SIG-M5 treated with dmso at 0.1 percent for 504 hours (cell line): Measurements from ENCODE around the gene PRSS12.
A peak's percentile ranks its signal among the peaks of the same experiment; 100 is the strongest.

Experiments
- DNase-seq: peaks from one replicate; lab custom pipeline; 2025; ENCODE audit not compliant: unreplicated experiment; lab: John Stamatoyannopoulos, UW

The PRSS12 gene

DNA sequence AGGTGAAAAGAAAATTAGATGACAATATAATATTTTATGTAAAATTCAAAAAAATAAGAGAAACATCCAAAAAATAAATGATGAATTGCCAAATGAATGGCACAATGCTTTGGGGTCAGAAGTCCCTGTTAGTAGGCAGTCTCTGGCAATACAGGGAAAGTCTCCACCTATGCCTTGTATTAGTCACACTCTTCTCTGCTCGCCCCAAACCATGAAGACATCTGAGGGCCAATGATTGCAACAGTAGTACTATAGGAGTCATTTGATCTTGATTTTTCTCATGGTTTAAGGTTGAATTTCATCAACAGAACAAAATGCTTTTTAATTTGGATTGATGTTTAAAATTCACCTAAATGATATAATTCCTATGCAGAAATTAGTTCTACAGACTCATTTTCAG is 3.9 kb upstream of the PRSS12 start:
- DNase-seq, result no peak

DNA sequence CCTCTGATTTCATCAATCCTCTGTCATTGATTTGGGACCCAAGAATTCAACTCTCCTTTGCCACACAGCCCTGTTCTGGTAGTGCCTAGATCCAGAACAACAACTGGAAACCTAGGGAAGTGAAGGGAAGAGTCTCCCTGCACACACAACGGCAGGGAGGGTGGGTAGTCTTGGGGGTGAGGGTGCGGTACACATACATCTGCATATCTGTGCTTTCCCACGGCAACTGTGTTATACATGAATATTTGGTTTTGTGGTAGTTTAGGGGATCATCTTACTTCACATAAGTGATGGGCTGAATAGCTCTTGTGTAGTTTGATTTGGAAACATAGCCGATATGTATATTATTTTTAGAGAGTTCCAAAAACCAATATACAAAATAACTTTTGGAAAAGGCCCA is 3.3 kb upstream of the PRSS12 start:
- DNase-seq, result no peak

DNA sequence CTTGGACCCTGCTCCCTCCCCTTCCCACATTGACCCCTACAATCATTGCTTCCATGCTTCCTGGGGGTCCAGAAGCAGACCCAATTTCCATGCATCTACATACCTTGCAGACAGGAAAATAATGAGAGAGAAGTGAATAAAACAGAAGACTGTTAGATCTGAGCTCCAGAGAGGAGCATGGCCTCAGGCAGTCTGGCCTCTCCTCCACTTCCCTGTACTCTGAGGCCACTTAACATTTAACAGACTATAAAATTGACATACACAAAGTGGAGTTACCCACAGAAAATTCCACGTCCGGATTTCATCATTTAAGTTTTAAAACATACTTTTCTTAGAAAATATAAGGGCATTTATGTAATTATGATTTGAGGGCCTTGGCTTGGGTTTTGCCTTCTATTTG is 2.1 kb upstream of the PRSS12 start:
- DNase-seq, result no peak

DNA sequence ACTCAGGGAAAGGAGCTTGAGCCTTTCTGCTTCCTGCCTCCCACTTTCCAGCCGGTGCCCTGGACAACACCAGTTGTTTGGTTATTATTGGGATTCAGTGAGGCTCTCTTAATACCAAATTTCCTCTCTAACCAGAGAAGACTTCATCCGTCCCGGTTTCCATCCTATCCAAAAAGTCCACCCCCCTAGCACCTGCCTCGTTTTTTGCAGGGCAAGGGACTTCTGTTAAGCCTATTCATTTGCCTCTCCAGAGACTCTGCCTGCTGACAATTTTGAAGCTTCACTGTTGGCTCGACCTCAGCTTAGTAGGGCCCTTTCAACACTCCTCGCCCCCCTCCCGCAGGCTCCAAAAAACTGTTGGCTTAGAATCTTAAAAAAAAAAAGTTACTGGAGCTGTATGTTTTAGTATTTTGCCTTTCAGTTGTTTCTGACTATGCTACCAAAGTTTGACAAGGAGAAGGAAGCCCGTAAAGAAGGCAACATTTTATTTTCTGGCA is 779 bp upstream of the PRSS12 start:
- no peak for DNase-seq

DNA sequence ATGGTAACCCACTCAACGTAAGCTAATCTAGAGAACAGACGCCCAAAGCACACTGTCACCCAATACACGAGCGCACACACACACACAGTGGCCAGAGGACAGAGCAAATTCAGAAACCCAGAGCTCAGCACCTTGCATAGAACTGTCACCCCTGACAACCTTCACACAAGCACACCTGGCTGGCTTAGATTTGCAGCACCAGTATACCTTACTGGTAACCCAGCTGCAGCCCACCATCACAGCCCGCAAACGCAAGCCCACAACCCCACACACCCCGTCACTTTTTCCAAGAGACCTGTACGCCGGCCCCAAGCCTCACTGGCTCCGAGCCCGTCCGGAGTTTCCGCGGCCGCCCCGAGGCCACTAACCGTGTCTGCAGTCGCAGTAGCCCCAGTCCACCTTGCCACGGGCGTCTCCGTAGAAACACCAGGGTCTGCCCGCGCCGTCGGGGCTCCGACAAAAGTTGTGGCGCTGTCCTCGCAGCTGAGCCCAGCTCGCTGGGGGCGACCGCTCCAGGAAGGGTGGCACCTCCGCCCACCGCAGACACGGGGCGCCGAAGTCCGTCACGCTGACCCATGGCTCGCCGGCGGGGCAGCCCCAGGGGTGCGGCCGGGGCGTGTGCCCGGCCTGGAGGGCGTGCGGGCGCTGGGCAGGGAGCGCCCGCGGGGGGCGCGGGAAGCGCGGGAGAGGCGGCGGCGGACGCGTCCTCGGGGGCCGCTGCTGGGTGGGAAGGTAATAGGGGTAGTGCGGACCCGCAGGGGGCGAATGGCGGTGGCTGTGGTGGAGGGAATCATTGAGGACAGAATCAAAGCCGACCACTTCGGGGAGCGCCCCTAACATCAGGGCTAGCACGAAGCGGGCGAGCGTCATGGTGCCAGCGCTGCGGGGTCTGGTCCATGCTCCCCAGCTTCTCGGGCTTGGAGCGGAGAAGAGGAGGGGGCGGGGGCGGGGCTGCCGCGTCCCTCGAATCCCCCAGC is 664 bp downstream of the PRSS12 start:
- DNase-seq, result no peak

DNA sequence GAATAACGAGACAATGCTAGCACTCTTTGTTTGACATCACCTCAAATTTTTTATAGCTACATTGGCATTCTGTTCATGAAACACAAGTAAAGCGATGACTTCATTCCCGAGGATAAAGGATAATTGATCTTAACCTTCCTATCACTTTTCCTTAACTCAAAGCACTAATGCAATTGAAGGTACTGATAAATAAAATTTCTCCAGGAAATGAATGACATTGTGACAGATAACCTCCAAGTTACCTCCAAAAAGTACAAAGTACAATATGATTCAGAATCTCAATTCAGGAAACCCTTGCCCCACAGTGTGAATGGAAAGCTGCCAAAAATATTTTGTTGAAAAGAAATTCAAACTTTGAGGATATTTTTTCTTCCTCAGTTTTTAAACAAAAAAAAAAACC is 1.8 kb downstream of the PRSS12 start:
- no peak for DNase-seq

DNA sequence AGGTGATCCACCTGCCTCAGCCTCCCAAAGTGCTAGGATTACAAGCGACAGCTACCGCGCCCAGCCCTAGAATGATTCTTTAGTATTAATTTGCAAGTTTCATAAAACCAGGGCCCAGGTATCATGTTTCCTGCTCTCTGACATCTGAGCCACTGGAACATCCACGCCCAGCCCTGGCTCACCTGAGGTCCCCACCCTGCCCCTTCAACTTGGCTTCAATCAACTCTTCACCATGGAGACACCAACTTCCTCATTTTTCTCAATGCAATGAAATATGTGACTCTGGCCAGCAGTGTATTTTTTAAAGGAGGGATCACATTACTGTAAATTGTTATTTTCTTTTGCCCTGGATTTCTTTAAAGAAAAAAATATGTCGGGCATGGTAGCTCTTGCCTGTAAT is 3.9 kb downstream of the PRSS12 start:
- DNase-seq, result peak; percentile 57

DNA sequence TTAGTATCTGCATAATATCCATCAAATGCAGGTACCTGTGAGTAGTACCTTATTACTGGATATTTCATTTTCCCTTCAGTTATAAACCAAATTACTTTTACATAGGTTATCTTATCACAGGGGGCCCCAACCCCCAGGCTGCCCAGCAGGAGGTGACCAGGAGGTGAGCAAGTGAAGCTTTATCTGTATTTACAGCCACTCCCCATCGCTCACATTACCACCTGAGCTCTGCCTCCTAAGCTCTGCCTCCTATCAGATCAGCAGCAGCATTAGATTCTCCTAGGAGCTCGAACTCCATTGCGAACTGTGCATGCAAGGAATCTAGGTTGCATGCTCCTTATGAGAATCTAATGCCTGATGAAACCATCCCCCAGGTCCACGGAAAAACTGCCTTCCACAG is 6.3 kb downstream of the PRSS12 start:
- no peak for DNase-seq

DNA sequence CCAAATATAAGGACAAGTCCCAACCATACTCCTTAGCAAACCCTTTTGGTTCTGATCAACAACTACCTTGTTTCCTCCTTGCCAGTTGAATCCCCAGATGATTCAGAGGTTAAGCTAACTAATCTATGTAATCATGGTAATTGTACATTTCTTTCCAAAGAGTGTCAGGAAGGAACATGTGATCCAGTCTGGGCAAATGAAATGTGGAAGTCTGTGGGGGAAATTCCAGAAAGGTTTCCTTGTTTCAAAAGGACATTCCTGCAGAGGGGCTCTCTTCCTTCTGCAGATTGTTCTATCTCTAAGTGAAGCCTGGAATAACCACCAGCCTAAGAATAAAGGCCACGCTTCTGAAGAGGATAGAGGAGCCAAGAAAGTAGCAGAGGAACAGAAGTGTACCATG is 7.0 kb downstream of the PRSS12 start:
- DNase-seq, result no peak

DNA sequence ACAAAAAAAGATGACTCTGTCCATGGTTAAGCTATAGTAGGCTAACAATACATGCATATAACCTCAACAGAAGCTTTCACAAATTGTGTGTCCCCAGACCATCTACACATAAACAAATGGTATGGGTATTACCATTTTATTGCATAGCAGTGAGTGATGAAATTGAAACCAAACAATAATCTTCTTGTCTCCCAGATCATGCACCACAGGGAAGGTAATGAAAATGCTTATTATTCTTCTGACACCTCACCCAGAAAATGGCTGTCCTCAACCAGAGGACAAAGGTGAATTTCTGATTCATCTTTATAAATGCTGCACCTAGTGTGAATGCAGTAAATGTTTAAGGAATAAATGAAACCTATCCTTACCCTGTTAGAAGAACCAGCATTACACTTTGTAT is 8.0 kb downstream of the PRSS12 start:
- DNase-seq, result no peak

DNA sequence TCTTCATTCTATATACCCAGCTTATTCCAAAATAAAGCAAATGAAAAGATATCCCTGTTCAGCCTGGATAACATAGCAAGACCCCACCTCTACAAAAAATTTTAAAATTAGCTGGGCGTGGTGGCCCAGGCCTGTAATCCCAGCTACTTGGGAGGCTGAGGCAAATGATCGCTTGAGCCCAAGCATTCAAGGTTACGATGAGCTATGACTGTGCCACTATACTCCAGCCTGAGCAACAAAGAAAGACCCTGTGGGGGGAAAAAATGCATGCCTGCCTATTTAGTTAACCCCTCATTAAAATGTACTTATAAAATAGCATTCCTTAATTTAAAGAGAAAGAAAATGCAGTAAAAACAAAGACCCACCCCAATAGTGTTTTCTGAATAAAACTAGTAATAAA is 9.3 kb downstream of the PRSS12 start:
- DNase-seq, result no peak

DNA sequence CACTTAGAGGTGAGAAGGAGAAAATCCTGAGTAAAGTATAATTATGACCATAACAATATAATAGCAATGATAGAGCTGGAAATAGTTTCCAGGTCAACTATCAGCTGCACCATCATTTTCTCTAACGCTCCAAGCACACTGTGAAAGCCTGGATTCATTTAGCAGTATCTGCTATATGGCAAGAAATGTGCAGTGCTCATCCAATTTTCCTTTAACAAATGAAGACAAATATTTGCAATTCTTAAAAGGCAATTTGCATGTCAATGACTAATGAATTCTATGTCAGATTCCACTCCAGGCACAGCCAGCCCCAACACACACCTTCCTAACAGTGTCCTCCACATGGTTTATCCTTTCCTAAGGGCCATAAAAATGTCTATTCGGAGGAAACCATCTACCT is 12.7 kb downstream of the PRSS12 start:
- DNase-seq, result no peak

DNA sequence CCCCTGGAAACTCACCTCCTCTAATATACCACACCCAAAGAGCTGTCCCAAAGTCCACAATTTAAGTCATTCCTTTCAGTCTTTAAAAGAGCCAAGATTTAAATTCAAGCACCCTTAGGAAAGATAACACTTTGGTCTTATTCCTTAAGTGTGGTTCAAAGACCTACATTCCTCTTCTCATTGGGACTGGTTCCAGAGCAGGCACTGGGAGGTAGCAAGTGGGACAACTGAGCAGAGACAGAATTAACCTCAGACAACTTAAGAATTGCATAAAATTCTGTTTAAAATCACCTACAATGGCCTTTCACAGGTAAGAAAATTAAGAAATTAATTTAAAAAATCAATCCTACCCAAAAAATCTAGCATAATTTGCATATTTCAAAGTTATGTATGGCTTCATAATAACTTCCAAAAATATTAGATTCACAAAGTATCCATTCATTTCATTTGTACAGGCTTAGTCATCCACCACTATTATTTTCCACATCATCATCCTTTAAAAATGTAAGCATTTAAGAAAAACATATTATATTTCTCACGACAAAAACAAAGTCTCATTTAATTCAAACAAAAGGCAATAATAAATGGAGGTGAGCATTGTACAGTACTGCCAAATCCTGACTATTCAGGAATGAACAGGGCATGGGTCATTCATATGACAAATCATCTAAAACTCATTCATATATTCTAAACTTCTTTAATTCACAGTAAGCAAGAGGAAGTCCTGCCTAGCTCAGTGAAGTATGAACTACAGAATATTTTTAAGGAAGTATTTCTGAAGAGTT is 13.6 kb downstream of the PRSS12 start:
- DNase-seq, result no peak

DNA sequence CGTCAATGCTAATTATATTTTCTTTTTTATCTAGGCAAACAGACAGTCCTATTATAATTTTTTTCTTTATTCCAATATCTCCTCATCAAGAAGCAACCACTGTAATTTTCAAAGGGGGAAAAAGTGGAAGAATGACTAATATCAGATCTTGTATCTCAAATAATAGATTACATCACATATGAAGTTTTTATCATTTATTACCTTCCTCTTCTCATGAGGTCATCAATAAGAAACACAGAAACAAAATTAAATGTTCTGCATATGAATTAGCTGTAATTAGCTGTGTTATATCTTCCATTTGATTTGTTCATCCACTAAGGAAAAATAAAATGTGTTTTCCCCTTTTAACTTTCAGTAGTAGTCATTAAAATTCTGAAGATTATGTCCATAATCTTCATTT is 14.3 kb downstream of the PRSS12 start:
- no peak for DNase-seq

DNA sequence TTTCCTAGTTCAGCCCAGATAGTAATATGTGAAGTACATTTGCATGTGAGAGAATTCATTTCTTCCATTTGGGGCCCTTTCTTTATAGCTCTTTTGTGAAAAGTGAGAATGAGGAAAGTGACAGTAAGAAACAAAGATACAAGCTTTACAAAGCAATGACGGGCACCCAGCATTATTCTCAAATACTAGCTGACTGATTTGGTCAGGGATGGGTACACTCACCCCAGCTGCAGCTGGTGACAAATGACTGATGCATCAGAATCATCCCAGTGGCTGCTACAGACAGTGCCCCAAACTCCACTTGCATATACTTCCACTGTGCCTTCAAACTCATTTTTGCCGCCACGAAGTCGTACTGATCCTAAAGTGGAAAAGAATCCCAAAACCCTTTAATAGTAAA is 14.8 kb downstream of the PRSS12 start:
- no peak for DNase-seq

DNA sequence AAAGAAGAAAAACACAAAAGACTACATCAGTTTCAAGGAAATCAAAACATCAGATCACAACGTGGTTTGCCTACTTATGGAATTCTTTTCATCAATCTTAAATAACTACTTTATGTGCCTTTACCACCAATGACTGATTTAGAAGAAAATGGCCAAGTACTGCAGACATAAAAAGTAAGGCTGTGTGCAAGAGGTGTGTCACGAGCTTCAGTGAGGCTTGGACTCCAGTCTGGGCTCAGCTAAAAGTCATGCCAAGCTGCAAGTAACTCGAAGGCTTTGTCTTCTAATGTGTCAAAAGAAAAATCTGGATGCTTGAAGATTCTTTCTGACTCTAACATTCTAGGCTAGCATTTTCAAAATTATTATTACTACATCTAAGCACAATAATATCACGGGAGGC is 17.0 kb downstream of the PRSS12 start:
- no peak for DNase-seq

DNA sequence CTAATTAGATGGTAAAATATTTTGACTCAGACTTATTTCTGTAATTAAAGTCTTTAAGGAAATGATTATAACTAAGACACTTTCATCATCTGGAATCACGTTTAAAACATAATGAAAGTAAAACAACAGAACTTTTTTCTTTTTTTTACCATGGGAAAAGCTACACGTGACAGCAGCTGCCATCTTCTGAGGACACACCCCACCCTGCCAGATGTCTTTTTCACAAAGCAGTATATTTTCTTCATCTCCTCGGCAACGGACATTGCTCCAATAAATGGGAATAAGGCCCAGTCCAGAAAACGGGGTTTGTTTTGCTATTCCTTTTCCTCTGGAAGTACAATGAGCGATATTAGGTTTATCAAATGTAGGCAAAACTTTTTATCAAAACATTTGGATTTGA is 17.5 kb downstream of the PRSS12 start:
- no peak for DNase-seq

DNA sequence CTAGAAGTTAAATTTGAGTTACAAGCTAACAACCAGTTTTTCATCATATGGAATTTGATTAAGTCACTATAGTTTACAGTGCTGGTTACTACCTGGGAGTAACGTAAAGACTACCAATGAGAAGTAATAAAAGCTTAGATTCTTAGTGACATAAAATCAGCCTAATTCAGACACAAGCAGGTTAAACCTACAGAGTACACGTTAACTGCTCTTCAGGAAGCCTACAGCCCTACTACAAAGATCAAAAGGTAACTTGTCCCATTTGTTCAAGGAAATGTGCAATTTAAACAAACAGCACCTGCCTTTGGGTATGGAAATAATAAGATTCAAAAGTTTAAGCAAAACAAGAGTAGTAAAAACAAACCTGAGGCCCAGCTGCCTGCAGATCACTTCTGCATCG is 21.5 kb downstream of the PRSS12 start:
- DNase-seq, result no peak

DNA sequence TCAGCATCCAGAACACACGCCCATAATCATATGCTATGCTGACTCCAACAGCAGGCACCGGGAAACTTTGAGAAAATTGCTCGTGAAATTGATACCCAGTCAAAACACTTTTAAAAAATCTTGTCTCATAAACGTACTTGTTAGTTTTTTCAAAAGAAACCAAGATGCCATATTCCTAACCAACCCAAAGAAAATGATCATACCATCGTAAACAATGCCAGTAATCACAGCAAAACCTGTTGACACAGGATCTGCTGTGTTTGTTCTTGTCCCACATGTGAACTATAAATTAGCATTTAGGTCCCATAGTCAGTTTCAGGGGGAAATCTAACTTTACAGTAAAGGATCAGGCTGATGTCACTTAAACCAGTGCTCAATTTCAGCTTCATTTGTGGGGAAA is 23.0 kb downstream of the PRSS12 start:
- DNase-seq, result no peak

DNA sequence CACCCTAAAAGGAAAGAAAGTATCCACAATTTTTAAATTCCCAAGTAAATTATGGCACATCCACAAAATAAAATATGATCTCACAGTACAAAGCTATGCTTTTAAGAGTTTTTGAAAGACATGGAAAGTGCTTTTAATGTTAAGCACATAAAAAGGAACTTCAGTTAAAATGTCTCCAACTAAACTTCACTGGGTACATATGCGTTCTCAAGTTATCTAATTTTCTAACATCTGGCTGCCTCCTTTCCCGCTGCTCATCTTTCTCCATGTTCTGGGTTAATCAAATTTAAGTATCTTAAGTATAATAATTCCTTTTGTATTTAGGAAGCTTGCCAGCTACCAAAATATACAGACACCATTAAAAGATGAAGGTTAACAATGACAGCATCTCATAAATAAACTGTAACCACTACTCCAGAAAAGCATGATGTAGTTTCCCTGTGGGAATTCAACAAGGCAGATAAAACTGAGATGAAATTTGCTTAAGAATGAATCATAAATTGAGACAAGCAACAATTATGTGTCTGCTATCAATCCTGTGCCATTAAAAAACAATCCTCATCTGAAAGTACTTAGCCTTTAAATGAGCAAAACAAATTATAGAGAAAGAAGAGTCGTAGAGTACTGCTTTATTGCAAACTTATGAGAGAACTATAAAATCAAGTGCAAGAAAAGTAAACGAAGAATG is 25.1 kb downstream of the PRSS12 start:
- DNase-seq, result no peak

DNA sequence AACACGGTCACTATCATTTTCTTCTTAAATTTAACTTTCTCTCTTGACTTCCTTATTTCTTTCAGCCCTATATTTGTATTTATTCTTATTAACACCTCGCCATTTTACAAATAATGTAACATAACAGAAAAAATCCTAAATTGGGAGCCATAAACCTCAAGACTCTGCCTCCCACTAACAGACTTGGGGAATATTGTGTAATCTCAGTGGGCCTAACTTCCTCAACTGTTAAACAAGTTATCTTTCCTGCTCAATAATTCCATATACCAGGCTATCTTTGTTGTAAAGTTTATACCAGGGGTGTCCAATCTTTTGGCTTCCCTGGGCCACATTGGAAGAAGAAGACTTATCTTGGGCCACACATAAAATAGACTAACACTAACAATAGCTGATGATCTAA is 26.2 kb downstream of the PRSS12 start:
- peak; percentile 78 for DNase-seq

DNA sequence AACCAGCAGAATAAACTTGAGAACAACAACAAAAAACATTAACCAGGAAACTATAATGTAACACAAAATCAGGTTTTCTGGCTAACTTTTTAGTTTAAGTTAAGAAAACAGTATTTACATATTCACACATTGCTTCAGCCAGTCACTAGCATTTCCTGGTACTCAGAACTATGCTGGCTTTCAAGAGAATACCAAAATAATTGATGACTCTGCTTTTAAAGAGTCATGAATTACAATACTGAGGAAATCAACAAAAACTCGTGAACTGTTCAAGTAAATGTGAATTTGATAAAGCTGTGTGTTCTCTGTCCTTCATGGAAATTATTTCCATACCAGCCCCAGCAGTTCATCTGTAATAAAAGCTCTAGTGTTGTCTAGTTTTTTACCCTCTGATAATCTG is 27.4 kb downstream of the PRSS12 start:
- DNase-seq, result no peak
